Hypothalamus (tissue), 51 donors: ENCODE measurements around the gene GLMN.
"Not testable (repeated sequence)": the region's sequence is repeated elsewhere in the genome, so short reads cannot be mapped to it uniquely, and the experiment has no call there.

Source experiments
- DNase-seq, 51 donors: peaks; one replicate each; lab custom pipeline; 2025; lab: John Stamatoyannopoulos, UW

The GLMN gene

DNA sequence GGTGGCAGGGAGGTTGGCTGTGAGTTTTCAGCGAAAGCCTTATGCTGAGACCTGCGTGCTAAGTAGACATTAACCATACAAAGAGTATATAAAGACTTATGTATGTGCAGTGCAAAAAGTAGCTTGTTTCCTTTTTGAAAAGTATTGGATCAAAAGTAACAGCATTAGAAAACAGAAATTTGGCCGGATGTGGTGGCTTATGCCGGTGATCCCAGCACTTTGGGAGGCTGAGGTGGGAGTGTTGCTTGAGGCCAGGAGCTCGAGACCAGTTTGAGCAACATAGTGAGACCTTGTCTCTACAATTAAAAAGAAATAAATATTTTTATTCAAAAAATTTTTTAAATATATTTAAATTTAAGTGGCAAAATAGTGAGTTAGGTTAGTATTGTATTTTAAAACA lies 2.2 kb upstream of the GLMN start:
- no peak for DNase-seq

DNA sequence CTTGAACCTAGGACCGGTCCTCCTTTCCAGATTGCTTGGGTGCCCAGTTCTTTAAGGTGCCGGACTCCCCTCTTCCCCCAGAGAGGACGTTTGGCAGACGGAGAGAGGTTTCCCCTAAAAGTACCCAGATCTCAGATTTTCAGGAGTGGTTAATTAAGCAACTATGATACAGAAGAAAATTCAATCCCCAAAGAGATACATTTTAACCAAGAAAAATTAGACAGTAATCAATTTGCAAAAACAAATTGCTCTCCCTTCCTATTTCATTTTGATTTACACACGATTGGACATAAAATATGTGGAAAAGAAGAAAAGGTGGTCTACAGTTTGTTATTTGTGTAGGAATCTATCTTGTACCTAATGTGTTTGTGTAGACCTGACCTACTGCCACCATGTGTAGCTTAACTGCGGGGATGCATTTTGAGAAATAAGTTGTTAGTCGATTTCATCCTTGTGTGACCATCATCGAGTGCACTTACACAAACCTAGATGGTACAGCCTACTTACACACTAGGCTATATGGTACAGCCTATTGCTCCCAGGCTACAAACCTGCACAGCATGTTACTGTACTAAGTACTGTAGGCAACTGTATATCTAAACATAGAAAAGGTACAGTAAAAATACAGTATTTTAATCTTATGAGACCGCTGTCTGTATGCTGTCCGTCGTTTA lies 827 bp upstream of the GLMN start:
- peak in 1 of 51 donors; percentile 29 for DNase-seq

DNA sequence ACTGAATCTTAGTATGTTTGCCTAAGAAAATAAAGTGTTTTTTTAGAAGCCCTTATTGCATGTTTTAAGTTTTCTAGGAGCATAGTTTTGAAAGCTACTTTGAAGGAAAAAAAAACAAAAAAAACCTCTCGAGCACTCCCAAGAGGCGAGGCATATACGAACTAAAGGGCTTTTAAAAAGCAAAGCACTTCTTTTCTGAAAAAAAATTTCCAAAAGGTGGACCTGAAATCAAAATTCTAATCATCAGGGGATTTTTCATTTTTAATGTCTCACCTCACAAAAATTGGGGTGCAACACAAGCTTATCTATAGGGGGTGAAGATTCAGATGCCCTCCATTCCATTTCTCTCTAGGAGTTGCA lies 594 bp downstream of the GLMN start:
- no peak for DNase-seq

DNA sequence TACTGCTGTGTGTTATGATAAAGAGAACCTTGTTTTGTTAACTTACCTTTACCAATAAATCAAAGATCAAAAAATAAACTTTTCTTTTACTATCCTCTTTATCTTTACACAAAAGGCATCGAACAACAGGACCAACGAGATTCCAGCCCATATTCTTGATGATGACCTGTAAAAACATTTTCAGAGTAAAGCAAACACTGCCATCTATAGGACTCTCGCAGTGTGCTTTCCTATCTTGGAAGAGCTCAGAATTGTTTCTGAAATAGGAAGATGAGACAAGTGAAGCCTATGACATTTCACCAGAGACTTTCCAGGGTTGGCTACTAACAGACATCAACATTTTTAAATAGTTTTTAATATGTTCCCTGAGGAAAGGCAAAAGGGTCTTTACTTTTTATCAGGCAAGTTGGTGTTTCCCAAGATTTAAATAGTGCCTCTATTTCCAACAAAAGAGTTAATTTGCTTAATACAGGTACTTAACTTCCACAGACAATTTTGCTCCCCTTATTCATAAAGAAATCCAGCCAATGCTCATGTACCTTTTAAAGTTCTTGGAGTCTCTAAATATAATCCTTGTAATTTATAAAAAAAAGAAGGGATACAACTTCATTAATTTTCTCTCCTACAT lies 7.3 kb downstream of the GLMN start:
- DNase-seq = peak in 5 of 51 donors; percentile 0 to 49 (median 2)

DNA sequence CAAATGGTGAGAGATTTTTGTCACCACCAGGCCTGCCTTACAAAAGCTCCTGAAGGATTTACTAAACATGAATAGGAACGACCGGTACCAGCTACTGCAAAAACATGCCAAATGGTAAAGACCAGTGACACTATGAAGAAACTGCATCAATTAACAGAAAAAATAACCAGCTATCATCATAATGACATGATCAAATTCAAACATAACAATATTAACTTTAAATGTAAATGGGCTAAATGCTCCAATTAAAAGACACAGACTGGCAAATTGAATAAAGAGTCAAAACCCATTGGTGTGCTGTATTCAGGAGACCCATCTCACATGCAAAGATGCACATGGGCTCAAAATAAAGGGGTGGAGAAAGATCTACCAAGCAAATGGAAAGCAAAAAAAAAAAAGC lies 17.4 kb downstream of the GLMN start:
- not testable (repeated sequence) for DNase-seq

DNA sequence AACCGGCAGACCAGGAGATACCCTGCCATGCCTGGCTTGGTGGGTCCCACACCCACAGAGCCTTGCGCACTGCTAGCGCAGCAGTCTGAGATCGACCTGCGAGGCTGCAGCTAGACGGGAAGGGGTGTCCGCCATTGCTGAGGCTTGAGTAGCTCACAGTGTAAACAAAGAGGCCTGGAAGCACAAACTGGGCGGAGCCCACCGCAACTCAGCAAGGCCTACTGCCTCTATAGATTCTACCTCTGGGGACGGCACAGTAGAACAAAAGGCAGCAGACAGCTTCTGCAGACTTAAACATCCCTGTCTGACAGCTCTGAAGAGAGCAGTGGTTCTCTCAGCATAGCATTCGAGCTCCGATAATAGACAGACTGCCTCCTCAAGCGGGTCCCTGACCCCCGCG lies 19.0 kb downstream of the GLMN start:
- not testable (repeated sequence) for DNase-seq

DNA sequence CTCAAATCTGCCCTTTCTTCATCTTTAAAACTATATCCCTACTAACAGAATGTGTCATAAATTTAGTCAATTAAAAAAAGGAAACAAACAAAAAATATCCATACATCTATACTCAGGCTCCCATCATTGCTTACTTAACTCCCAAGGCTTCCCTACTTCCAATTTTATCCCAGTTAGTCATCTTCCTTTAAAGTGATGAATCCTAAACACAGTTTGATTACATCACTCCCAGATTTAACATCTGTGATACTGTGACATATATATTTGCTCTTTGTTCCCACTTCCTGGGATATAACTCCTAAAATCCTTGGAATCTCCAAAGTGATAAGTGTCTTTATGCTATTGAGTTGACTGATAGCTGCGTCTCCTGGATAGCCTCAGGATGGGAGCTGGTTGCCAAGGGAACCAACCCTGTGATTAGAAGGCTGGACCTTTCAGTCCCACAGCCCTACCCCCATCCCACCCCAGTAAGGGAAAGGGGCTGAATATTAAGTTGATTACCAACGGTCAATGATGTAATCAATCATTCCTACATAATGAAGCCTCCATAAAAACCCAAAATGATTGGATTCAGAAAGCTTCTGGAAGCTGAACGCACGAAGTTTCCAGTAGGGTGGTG lies 21.6 kb downstream of the GLMN start:
- no peak for DNase-seq

DNA sequence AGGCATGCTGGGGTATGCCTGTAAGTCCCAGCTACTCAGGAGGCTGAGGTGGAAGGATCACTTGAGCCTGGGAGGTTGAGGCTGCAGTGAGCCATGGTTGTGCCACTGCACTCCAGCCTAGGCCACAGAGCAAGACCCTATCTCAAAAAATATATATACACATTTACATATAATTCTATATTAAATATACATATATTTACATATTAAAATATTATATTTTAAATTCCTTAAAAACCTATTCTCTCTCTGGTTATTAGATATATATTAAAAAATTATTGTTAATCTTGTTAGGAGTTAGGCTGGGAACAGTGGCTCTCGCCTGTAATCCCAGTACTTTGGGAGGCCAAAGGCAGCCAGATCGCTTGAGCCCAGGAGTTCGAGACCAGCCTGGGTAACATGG lies 22.7 kb downstream of the GLMN start:
- no peak for DNase-seq

DNA sequence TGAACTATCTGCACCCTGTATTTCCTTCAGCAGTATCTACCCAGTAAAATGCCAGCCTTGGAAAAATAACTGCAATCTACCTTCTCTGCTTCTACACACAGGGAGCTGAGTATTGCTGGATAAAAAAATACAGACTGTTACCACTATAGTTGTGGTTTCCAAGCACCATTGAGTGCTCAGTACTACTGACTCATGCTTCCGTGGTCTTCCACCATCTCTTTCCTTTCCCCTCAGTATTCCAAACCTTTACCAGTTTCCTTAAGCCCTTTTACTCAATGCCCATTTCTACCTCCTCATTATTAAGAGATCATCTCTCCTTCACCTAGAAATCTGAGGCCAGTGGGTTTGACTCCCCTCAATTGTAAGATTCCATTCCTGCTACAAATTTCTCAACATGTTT lies 23.8 kb downstream of the GLMN start:
- no peak for DNase-seq

DNA sequence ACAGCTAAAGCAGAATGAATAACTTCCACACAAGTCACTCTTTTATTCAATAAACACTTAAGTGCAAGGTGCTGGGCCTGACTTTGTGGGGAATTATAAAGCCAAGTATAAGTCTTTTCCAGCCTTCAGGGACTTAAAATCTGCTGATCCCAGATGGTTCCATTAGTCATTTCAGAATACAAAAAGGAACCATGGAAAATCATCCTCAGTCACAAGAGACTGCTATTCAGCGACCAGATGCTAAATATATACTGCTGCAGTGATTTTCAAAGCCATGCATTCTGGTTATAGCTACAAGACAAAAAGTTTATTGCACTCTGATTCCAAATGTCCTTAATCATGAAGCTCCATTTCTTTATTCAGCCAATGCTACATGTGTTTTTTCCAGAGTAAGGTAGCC lies 25.7 kb downstream of the GLMN start:
- DNase-seq = no peak

DNA sequence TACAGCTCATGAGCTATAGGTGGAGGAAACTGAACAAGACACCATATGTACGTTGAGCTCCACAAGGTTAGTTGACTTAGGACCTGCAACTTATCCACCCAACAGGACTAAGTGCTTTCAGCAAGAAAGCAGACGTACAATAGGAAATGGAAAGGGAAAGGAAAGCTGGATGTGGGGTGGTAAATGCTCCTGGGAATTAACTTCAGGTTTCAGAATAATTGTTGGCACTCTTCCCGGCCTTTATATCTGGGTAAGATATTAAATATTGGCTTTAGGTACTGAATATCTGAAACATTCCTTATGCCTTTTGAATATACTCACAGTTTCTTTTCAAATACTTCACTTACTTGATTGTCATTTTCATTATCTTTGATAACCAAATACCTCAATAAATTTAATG lies 36.3 kb downstream of the GLMN start:
- no peak for DNase-seq

DNA sequence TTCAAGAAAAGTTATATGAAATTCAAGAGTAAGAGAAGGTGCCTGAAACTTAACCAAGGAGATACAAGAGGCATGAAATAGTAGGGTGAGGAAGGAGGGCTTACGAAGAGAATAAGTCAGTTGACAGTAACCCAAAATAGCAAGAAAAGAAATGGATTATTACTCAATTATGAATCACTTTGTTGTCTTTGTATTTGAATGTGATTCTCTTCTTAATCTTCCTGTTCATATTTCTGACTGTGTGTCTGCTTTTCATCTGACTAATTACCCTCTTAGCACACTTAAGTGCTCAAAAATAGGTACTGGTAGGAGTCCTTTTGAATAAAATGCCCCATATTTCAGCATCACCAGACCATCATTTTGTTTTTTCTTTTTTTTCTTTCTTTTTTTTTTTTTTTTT lies 39.4 kb downstream of the GLMN start:
- DNase-seq = no peak

DNA sequence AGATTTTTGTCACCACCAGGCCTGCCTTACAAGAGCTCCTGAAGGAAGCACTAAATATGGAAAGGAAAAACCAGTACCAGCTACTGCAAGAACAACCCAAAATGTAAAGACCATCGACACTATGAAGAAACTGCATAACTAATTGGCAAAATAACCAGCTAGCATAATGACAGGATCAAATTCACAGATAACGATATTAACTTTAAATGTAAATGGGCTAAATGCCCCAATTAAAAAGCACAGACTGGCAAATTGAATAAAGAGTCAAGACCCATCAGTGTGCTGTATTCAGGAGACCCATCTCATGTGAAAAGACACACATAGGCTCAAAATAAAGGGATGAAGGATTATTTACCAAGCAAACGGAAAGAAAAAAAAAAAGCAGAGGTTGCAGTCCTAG lies 44.1 kb downstream of the GLMN start:
- DNase-seq = not testable (repeated sequence)

DNA sequence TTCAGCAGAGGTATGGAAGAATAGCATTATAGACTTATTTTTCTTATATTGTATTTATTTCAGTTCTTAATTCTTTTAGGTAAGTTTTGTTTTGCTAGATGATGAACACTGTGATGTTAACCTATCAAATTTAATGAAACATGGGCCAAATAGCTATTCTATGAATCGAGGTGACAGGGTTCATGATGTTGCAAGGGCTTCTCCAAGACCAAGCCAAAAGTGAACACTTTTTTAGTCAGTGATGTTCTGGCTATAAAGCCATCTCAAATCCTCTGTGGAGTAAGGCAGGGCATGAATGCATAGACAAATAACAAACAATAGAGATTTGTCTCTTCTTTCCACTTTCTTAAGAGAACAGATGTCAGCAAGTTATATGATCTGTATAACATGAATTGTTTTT lies 54.4 kb downstream of the GLMN start:
- no peak for DNase-seq

DNA sequence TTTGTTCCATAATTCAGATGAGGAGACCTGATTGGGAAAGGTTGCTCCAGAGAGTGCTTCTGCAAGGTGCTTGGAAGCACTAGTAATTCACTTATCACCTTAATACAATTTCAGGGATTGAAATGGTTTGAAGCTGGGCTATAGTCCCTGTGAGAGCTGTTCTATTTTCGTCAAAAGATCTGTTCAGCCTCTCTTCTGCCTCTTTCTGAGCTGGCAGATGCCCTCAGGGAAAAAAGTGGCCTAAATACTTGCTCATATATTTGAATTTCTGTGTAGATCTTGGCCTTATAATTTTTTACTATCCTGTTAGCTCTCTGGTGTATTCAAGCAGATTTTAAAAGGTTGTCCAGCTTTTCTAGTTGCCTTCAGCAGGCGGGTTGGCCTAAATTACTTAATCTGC lies 58.8 kb downstream of the GLMN start:
- no peak for DNase-seq

DNA sequence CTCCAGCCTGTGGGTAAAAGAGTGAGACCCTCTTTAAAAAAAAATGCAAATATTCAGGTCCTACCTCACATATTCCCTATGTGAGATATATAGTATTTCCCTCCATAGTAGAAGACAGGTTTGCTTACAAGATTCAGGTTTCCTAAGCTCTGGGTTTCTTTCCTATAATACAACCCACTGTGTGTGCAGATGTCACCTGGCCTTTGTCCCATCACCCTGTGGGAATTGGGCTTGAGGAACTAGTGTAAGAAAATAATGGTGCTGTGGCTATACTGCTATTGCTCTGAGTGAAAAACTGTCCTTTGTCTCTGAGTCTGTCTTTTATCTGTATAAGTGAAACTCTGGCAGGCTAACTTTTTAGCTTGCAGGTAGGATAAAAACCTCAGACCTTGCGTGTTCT lies 68.1 kb downstream of the GLMN start:
- no peak for DNase-seq

DNA sequence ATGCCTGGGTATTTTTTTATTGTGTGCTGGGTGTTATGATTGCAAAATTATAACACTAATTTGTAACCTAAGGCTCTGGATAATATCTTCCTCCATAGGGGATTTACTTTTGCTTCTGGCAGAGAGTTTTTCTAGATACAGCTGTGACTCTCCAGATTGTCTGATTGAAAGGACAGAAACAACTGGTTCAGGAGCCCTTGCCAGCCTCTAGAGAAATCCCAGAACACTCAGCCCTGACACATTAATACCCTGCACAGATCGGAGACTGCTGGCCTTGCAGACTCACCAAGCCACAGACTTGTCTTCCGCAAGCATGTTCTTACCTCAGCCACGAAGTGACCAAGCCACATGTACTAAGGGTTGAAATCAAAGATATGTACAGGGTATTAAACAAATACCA lies 70.4 kb downstream of the GLMN start:
- DNase-seq = no peak

DNA sequence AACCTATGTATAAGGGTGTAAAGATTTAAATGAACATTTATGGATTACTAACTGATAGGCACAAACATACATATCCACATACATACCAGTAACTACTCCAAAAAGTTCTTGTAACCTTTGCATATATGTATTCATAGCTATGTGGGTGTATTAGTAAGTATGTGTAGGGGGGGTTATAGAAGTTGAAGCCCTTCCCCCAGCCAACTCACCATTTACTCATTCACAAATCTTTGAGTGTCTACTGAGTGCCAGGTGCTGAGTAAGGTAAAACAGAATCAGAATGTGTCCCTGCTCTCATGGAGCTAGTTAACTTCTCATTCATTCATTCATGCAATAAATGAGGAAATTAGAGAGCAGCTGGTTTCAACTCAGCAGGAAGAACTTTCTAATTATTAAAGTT lies 79.8 kb downstream of the GLMN start:
- DNase-seq = no peak

DNA sequence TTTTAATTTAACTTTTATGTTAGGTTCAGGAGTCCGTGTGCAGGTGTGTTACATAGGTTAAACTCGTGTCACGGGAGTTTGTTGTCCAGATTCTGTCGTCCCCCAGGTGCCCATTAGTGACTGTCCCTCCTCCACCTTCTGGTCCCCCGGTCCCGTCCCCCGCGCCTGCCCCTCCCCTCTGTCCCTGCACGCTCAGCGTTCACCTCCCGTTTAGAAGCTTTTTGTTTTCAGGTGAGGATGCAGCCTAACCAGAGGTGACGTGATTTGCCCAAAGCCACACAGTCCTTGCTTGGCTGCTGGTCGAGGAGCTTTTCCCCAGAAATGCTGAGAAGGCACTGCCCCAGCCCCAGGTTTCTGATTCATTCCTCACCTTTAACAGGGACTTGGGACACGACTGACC lies 80.2 kb downstream of the GLMN start:
- no peak for DNase-seq

DNA sequence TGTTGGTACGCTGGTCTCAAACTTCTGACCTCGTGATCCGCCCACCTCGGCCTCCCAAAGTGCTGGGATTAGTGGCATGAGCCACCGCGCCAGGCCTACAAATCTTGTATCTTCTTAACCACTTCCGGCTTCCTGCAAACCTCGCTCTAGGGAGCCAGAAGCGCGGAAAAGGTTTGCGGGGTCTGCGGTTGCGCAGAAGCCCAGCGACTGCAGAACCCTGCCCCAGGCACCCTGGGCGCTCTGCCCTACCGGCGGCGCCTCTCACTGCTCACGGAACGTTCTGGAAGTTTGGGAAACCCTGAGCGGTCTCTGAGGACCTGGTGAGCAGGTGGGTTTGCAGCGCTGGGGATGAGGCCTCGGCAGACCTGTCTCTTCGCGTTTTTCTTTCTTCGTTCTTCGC lies 81.1 kb downstream of the GLMN start, which contains the start of gene C1orf146:
Gene C1orf146, plus strand, starts transcription at position 195 of the 400 bp plus-strand sequence. CDS start 13,506 bp downstream, outside the sequence.
- DNase-seq = no peak

DNA sequence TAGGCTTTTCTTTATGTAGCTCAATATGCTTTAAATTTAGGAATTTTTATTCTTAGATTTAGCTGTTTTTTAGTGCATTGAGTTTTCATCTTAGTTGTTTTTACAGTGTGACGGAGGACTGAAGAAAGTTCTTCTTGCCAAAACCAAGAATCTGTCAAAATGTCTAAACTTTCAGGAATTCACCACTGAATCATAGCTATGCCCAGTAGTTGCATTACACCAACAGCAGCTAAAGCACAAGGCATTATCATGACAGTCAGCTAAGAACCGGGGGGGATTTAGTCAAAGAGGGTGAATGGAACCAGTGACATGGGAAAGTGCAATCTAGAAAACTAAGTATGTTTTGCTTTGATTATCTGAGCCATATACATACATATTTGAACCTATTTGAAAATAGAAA lies 87.6 kb downstream of the GLMN start:
- DNase-seq = no peak

DNA sequence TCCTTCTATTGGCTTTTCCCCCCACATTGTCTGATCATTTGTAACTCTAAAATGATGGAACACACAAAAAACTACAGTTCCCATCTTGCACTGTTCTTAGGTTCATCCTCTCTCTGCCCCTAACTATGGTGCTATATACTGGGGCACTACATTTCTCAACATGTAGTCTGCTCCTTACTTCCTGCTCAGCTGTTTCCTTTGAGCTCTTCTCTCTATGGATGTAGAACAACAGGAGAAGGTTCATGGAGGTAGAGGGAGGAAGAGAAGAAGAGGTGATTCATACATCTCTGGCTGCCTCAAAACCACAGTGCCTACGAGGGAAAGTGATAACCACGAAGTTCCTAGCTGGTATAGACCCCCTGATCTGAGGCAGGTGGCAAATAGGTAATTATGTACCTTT lies 88.1 kb downstream of the GLMN start:
- DNase-seq = no peak
